OCI-LY7 (cell line): Measurements from ENCODE around the gene MED27. TPM values are rescaled to one million over a fixed set of nuclear protein-coding genes. Genes with fewer than 3 reads are reported as not detected.

ENCODE experiments used
- BruUV-seq: library from RNA; stranded (reverse); fragments of 400-500 nt; replicated peaks from 2 replicates; lab custom pipeline; 2021; lab: Mats Ljungman, UMichigan
- CTCF ChIA-PET: fragments of 300-600 bp; sonication (Branson Sonifier 250); formaldehyde crosslinking; loops from one replicate; lab custom pipeline; 2022; ENCODE audit warnings: antibody characterized with exemption; ENCODE audit not compliant: unreplicated experiment; lab: Charles Lee
- POLR2A ChIA-PET: fragments of 300-600 bp; sonication (Branson Sonifier 250); formaldehyde crosslinking; loops from one replicate; lab custom pipeline; 2022; ENCODE audit warnings: antibody characterized with exemption; lab: Charles Lee
- DNase-seq: peaks from one replicate; pipeline ENCODE4 v3.0.0-alpha.2; 2015; ENCODE audit warnings: low spot score
- H2AFZ ChIP-seq: fragments of 200-600 bp; sonication (generic), shearing (Covaris generic); 2 replicates; pipeline ENCODE4 v1.6.1; 2014; ENCODE audit warnings: mild to moderate bottlenecking, antibody characterized with exemption, low read length, moderate library complexity
- H3K27ac ChIP-seq: fragments of 200-600 bp; sonication (generic); 2 replicates; pipeline ENCODE4 v1.5.1; 2014; ENCODE audit warnings: mixed run types, low read depth, mild to moderate bottlenecking, moderate library complexity, low read length, inconsistent platforms; ENCODE audit not compliant: poor library complexity, severe bottlenecking
- H3K36me3 ChIP-seq: fragments of 200-600 bp; sonication (generic); 2 replicates; pipeline ENCODE4 v1.6.1; 2014; ENCODE audit warnings: mild to moderate bottlenecking, antibody characterized with exemption, low read length, moderate library complexity, mixed read lengths; ENCODE audit not compliant: insufficient read depth
- H3K4me1 ChIP-seq: fragments of 200-600 bp; sonication (generic); 2 replicates; pipeline ENCODE4 v1.5.1; 2014; ENCODE audit warnings: mild to moderate bottlenecking, low read length; ENCODE audit not compliant: insufficient read depth, poor library complexity, severe bottlenecking
- H3K4me2 ChIP-seq: fragments of 200-600 bp; sonication (generic); 2 replicates; pipeline ENCODE4 v1.6.1; 2014; ENCODE audit warnings: mild to moderate bottlenecking, low read length
- H3K4me3 ChIP-seq: fragments of 200-600 bp; sonication (generic); 2 replicates; pipeline ENCODE4 v1.5.1; 2014; ENCODE audit warnings: mild to moderate bottlenecking, low read depth, low read length; ENCODE audit not compliant: poor library complexity, severe bottlenecking
- H3K79me2 ChIP-seq: fragments of 200-600 bp; sonication (generic); 2 replicates; pipeline ENCODE4 v1.6.1; 2016; ENCODE audit warnings: low read depth, mild to moderate bottlenecking, low read length, moderate library complexity, mixed read lengths; ENCODE audit not compliant: insufficient read depth
- H3K9me2 ChIP-seq: fragments of 200-600 bp; sonication (generic); 2 replicates; pipeline ENCODE4 v1.6.1; 2016; ENCODE audit warnings: mild to moderate bottlenecking, low read length, mixed read lengths; ENCODE audit not compliant: insufficient read depth
- H3K9me3 ChIP-seq: fragments of 200-600 bp; sonication (generic); 2 replicates; pipeline ENCODE4 v1.6.1; 2014; ENCODE audit warnings: mild to moderate bottlenecking, mixed run types, low read length, mixed read lengths
- H4K20me1 ChIP-seq: fragments of 200-600 bp; sonication (generic); 2 replicates; pipeline ENCODE4 v1.6.1; 2014; ENCODE audit warnings: mild to moderate bottlenecking, antibody characterized with exemption, low read length, moderate library complexity, mixed read lengths; ENCODE audit not compliant: insufficient read depth
- CTCF ChIP-seq: fragments of 200-600 bp; sonication (generic); conservative IDR thresholded peaks from 2 replicates; pipeline ENCODE4 v1.5.1; 2014; ENCODE audit warnings: mild to moderate bottlenecking, antibody characterized with exemption, low read length, moderate library complexity, mixed read lengths
- EZH2phosphoT487 ChIP-seq: fragments of 200-600 bp; sonication (generic); IDR thresholded peaks from 2 replicates; pipeline ENCODE4 v1.6.1; 2018; ENCODE audit warnings: low read depth, borderline replicate concordance, mild to moderate bottlenecking, mixed run types, antibody characterized with exemption, low read length, moderate library complexity, mixed read lengths
- intact Hi-C: fragments of 100-400 bp; cut with micrococcal nuclease; formaldehyde crosslinking; loops from one replicate; pipeline ENCODE4 v1.10.0; 2022; ENCODE audit not compliant: unreplicated experiment
- total RNA-seq, 2 experiments: library from RNA; depleted of rRNA in 1 of 2; stranded (reverse); fragments of >200 nt in 1 of 2; shearing (Covaris generic) in 1 of 2; gene quantifications; 2 replicates each; pipeline ENCODE4 v1.2.3, GENCODE V29; 2014 to 2022

Gene MED27
- total RNA-seq, 2 experiments from 2014 or later, result 23.1 to 32.6 TPM

- Histone ChIP-seq H3K4me2 (peak overlapping the region; percentile 89), H2AFZ (no peak overlapping the region), H3K9me3 (no peaks in the 10 kb centered on the region), H3K9me2 (no peaks in the 10 kb centered on the region), H4K20me1 (no peaks in the 10 kb centered on the region; the same call in 1 of the 2 replicates), H3K4me3 (peak overlapping the region; percentile 97), H3K27ac (no peak overlapping the region), H3K36me3 (peaks cover 37% of the 10 kb centered on the region), H3K4me1 (peaks cover 18% of the 10 kb centered on the region), H3K79me2 (peaks cover 19% of the 10 kb centered on the region; the same call in 1 of the 2 replicates)
- ChIA-PET POLR2A (no interaction called here), CTCF (no interaction called here)
- DNase-seq, result peak; percentile 36
- no peak for TF ChIP-seq EZH2phosphoT487
- no peak for TF ChIP-seq CTCF
- no TSS peak for BruUV-seq
- intact Hi-C loops, result no loop called here
Measured at GRCh38 chr9:132077881-132078698, 1.6 kb downstream of the MED27 start.

GRCh38 chr9:132075853-132076252 is 3.8 kb downstream of the MED27 start:
- no peaks in the 10 kb centered on the region for H3K9me3 ChIP-seq
- peaks cover 19% of the 10 kb centered on the region; the same call in 1 of the 2 replicates for H3K79me2 ChIP-seq
- no peak for DNase-seq
- no peak overlapping the region for H3K4me3 ChIP-seq
- intact Hi-C loops, result no loop called here
- TF ChIP-seq EZH2phosphoT487 (no peak), CTCF (no peak)
- no peak overlapping the region for H3K27ac ChIP-seq
- no peak overlapping the region for H2AFZ ChIP-seq
- ChIA-PET CTCF (no interaction called here), POLR2A (interaction anchor here (1.7 kb wide), 1 partner anchor 14 kb away, joined by 5 read pairs; no protein-coding TSS in a partner anchor)
- H3K9me2 ChIP-seq, result no peaks in the 10 kb centered on the region
- no TSS peak for BruUV-seq
- no peak overlapping the region for H3K4me2 ChIP-seq
- H3K4me1 ChIP-seq, result peaks cover 18% of the 10 kb centered on the region
- H4K20me1 ChIP-seq, result no peaks in the 10 kb centered on the region; the same call in 1 of the 2 replicates
- peaks cover 54% of the 10 kb centered on the region for H3K36me3 ChIP-seq

GRCh38 chr9:132074736-132075135 is 4.9 kb downstream of the MED27 start:
- Histone ChIP-seq H2AFZ (no peak overlapping the region), H4K20me1 (no peaks in the 10 kb centered on the region; the same call in 1 of the 2 replicates), H3K4me2 (no peak overlapping the region), H3K79me2 (peaks cover 19% of the 10 kb centered on the region; the same call in 1 of the 2 replicates), H3K4me3 (no peak overlapping the region), H3K36me3 (peaks cover 54% of the 10 kb centered on the region), H3K9me3 (no peaks in the 10 kb centered on the region), H3K4me1 (peaks cover 13% of the 10 kb centered on the region), H3K27ac (no peak overlapping the region), H3K9me2 (no peaks in the 10 kb centered on the region)
- no TSS peak for BruUV-seq
- intact Hi-C loops, result no loop called here
- POLR2A ChIA-PET, result no interaction called here
- CTCF ChIA-PET, result no interaction called here
- no peak for DNase-seq
- TF ChIP-seq CTCF, result no peak
- TF ChIP-seq EZH2phosphoT487, result no peak
